Natural killer cell (primary cell): Measurements from ENCODE around the gene ZNF280D. TPM values are rescaled to one million over a fixed set of nuclear protein-coding genes. Genes with fewer than 3 reads are reported as not detected.
"Not testable (repeated sequence)": the region's sequence is repeated elsewhere in the genome, so short reads cannot be mapped to it uniquely, and the experiment has no call there.

Experiments
- ATAC-seq, 3 donors: fragments of 150-1000 bp in 2 of 3; fragments of 200-7000 bp in 1 of 3; cut with Tn5 transposase; 1 replicate in 1 of 3; 2 replicates in 2 of 3; pipeline ENCODE4 v1.10.0; 2021; ENCODE audit warnings: mild to moderate bottlenecking in 2 of 3, moderate library complexity in 2 of 3
- DNase-seq, 2 donors: peaks; one replicate each; pipeline versions ENCODE4 v3.0.0 to v3.0.0-alpha.2; 2013 to 2021; ENCODE audit warnings: mixed read lengths in 1 of 2
- H3K27ac ChIP-seq: one replicate; pipeline ENCODE4 v1.5.1; 2013; ENCODE audit warnings: mild to moderate bottlenecking, low read length
- H3K27me3 ChIP-seq: one replicate; pipeline ENCODE4 v1.6.1; 2013; ENCODE audit warnings: low read length; ENCODE audit not compliant: control insufficient read depth, insufficient read depth
- H3K36me3 ChIP-seq: one replicate; pipeline ENCODE4 v1.6.1; 2013; ENCODE audit warnings: low read length; ENCODE audit not compliant: control insufficient read depth, insufficient read depth
- H3K4me1 ChIP-seq: one replicate; pipeline ENCODE4 v1.6.1; 2013; ENCODE audit warnings: low read length; ENCODE audit not compliant: control insufficient read depth, insufficient read depth
- H3K4me3 ChIP-seq: one replicate; pipeline ENCODE4 v1.5.1; 2013; ENCODE audit warnings: low read length
- H3K9me3 ChIP-seq: one replicate; pipeline ENCODE4 v1.6.1; 2013; ENCODE audit warnings: low read length; ENCODE audit not compliant: control insufficient read depth, insufficient read depth
- H3K27ac Mint-ChIP-seq, 2 donors: one replicate each; pipeline ENCODE4 v1.8.0; 2022; ENCODE audit warnings: mild to moderate bottlenecking in 2 of 2, mixed read lengths in 2 of 2, moderate library complexity in 1 of 2
- H3K27me3 Mint-ChIP-seq, 2 donors: one replicate each; pipeline ENCODE4 v1.8.0; 2022; ENCODE audit warnings: low read depth in 2 of 2, mixed read lengths in 2 of 2
- H3K36me3 Mint-ChIP-seq: one replicate; pipeline ENCODE4 v1.8.0; 2022; ENCODE audit warnings: mixed read lengths
- H3K4me1 Mint-ChIP-seq, 2 donors: one replicate each; pipeline ENCODE4 v1.8.0; 2022; ENCODE audit warnings: mixed read lengths in 2 of 2
- H3K4me3 Mint-ChIP-seq: one replicate; pipeline ENCODE4 v1.8.0; 2022; ENCODE audit warnings: mild to moderate bottlenecking, moderate library complexity, mixed read lengths
- H3K9me3 Mint-ChIP-seq, 2 donors: one replicate each; pipeline ENCODE4 v1.8.0; 2022; ENCODE audit warnings: mixed read lengths in 2 of 2
- WGBS: methylation state at CpG from one replicate; pipeline ENCODE4 v1.1.7; 2013; ENCODE audit warnings: missing lambda C conversion rate; ENCODE audit not compliant: insufficient coverage; 5-methylcytosine and 5-hydroxymethylcytosine counted together
- intact Hi-C: fragments of 100-400 bp; cut with micrococcal nuclease; formaldehyde crosslinking; loops from one replicate; pipeline ENCODE4 v1.14.2; 2022
- total RNA-seq, 4 donors: library from RNA; stranded (reverse); fragments of 120-200 nt in 1 of 4; gene quantifications; one replicate each; pipeline versions ENCODE4 v1.2.3 to v1.2.4, GENCODE V29; 2013 to 2022
- TF ChIP-seq, protein P1 (sequence below): fragments of 200-600 bp; IDR thresholded peaks from one replicate; pipeline ENCODE4 v1.8.0; 2022; ENCODE audit warnings: antibody characterized with exemption

ZNF280D gene
- total RNA-seq, 3 donors from 2014 or later (not counting 1 experiment from before 2014, with no cell fraction given): 35.6 to 39.6 (median 35.9) TPM

DNA sequence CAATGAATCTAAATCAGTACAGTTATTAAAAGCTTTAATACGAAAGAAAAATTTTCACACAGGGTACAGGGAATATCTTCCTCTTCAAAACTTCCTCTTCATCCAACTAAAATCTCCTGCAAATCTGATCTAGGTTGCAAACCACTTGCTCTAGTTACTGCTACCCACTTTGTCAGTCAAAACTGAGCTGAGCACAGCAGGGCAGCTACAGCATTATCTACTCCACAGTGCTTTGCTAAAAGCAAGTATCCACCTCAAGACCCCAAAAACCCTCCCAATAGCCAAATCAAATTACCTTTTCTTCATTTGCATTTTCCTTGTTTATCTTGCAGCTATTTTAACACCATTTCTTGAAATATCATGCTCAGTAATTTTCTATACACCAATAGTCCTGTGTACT lies 14.7 kb downstream of the ZNF280D start:
- H3K36me3 ChIP-seq: no peaks in the 10 kb centered on the region
- no peaks in the 10 kb centered on the region for H3K36me3 Mint-ChIP-seq
- no peaks in the 10 kb centered on the region for H3K27me3 Mint-ChIP-seq
- H3K4me1 ChIP-seq: no peaks in the 10 kb centered on the region
- DNase-seq (no peak), ATAC-seq (no peak)
- peaks cover 57 to 59% of the 10 kb centered on the region in 2 donors for H3K4me1 Mint-ChIP-seq
- H3K27me3 ChIP-seq: no peaks in the 10 kb centered on the region
- no peaks in the 10 kb centered on the region for H3K9me3 Mint-ChIP-seq
- intact Hi-C loops: no loop called here
- H3K9me3 ChIP-seq: no peaks in the 10 kb centered on the region
- TF ChIP-seq, protein P1, sequence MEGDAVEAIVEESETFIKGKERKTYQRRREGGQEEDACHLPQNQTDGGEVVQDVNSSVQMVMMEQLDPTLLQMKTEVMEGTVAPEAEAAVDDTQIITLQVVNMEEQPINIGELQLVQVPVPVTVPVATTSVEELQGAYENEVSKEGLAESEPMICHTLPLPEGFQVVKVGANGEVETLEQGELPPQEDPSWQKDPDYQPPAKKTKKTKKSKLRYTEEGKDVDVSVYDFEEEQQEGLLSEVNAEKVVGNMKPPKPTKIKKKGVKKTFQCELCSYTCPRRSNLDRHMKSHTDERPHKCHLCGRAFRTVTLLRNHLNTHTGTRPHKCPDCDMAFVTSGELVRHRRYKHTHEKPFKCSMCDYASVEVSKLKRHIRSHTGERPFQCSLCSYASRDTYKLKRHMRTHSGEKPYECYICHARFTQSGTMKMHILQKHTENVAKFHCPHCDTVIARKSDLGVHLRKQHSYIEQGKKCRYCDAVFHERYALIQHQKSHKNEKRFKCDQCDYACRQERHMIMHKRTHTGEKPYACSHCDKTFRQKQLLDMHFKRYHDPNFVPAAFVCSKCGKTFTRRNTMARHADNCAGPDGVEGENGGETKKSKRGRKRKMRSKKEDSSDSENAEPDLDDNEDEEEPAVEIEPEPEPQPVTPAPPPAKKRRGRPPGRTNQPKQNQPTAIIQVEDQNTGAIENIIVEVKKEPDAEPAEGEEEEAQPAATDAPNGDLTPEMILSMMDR: no peak
- H3K4me3 Mint-ChIP-seq: no peak overlapping the region
- H3K27ac ChIP-seq: no peak overlapping the region
- H3K27ac Mint-ChIP-seq: no peak overlapping the region
- WGBS: 95% methylated on average over 1 of the region's 1 CpG
- H3K4me3 ChIP-seq: no peak overlapping the region

DNA sequence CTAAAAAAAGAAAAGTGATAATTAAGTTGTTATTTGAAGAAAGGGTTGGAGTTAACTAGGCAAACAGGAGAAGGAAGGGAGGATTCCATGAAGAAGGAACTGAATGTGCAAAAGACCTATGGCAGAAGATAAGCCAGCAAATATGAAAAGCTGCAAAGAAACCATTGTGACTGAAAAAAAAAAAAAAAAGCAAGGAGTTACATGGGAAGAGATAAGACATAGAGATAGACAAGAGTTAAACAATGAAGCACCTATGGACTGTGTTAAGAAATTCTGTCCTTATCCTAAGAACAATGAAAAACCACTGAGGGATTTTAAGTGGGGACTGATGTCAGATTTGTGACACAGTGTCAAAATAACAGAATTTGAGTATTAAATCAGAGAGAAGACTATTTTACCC lies 17.0 kb downstream of the ZNF280D start:
- intact Hi-C loops: no loop called here
- Mint-ChIP-seq H3K4me1 (peaks cover 43% of the 10 kb centered on the region in 2 donors), H3K9me3 (no peaks in the 10 kb centered on the region), H3K27ac (no peak overlapping the region), H3K36me3 (no peaks in the 10 kb centered on the region), H3K4me3 (no peak overlapping the region), H3K27me3 (no peaks in the 10 kb centered on the region)
- H3K4me3 ChIP-seq: no peak overlapping the region
- no peaks in the 10 kb centered on the region for H3K36me3 ChIP-seq
- H3K27me3 ChIP-seq: no peaks in the 10 kb centered on the region
- TF ChIP-seq, protein P1: no peak
- no peak for DNase-seq
- H3K9me3 ChIP-seq: no peaks in the 10 kb centered on the region
- no peak for ATAC-seq
- H3K27ac ChIP-seq: no peak overlapping the region
- no peaks in the 10 kb centered on the region for H3K4me1 ChIP-seq

DNA sequence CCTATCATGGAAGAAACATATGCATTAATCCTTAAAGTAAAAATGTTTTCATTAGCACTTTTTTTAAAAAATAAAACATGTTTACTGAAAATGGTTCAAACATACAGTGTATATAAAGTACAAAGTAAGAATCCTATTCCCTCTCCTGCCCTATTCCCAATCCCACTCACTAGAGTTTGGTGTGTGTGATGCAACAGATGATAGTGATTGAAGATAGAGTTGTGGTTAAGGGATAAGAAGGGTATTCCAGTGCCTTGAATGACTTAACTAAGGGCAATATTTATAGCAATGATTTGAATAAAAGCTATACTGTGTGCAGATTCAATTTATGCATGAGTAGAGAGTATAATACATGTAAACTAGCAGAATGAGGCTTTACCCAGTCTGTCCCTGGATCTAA lies 18.1 kb downstream of the ZNF280D start:
- TF ChIP-seq, protein P1: no peak
- ATAC-seq (no peak), DNase-seq (no peak)
- H3K27ac Mint-ChIP-seq: no peak overlapping the region
- H3K4me3 ChIP-seq: no peak overlapping the region
- H3K36me3 ChIP-seq: no peaks in the 10 kb centered on the region
- H3K27me3 ChIP-seq: no peaks in the 10 kb centered on the region
- no peaks in the 10 kb centered on the region for H3K27me3 Mint-ChIP-seq
- H3K4me3 Mint-ChIP-seq: no peak overlapping the region
- no peaks in the 10 kb centered on the region for H3K4me1 ChIP-seq
- no peaks in the 10 kb centered on the region for H3K9me3 Mint-ChIP-seq
- no peaks in the 10 kb centered on the region for H3K36me3 Mint-ChIP-seq
- H3K4me1 Mint-ChIP-seq: peaks cover 36% of the 10 kb centered on the region in 2 donors
- no peak overlapping the region for H3K27ac ChIP-seq
- H3K9me3 ChIP-seq: no peaks in the 10 kb centered on the region
- intact Hi-C loops: no loop called here

DNA sequence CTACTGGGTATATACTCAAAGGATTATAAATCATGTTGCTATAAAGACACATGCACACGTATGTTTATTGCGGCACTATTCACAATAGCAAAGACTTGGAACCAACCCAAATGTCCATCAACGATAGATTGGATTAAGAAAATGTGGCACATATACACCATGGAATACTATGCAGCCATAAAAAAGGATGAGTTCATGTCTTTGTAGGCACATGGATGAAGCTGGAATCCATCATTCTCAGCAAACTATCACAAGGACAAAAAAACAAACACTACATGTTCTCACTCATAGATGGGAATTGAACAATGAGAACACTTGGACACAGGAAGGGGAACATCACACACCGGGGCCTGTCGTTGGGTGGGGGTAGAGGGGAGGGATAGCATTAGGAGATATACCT lies 23.8 kb downstream of the ZNF280D start:
- H3K9me3 ChIP-seq, H3K4me1 ChIP-seq, H3K27me3 ChIP-seq, H3K27ac Mint-ChIP-seq, H3K27ac ChIP-seq, H3K4me3 Mint-ChIP-seq, H3K27me3 Mint-ChIP-seq, H3K4me3 ChIP-seq, H3K36me3 ChIP-seq, DNase-seq, ATAC-seq, intact Hi-C loops, H3K4me1 Mint-ChIP-seq, H3K36me3 Mint-ChIP-seq, H3K9me3 Mint-ChIP-seq: not testable (repeated sequence)
- WGBS: no CpG with 5 or more reads among the region's 5 CpGs
